ENCODE results near the gene COL1A1.

DNA sequence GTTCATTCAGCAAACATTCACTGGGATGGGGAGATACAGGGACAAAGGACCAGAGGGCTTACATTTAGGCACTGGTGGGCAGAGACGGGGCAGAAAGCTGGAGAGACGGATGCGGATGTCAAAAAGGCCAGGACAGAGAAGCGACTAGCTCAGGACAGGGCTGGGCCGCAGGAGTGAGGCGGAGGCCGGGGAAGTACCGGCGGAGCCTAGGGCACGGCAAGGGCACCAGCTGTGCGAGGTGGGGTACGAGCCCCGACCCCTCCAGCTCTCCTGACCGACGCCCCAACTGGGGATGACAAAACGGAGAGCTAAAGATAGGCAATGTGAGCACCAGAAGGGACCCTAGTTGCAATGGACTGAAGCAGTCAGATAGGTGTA is 39.5 kb downstream of the COL1A1 start:
- TF ChIP-seq, protein P1, sequence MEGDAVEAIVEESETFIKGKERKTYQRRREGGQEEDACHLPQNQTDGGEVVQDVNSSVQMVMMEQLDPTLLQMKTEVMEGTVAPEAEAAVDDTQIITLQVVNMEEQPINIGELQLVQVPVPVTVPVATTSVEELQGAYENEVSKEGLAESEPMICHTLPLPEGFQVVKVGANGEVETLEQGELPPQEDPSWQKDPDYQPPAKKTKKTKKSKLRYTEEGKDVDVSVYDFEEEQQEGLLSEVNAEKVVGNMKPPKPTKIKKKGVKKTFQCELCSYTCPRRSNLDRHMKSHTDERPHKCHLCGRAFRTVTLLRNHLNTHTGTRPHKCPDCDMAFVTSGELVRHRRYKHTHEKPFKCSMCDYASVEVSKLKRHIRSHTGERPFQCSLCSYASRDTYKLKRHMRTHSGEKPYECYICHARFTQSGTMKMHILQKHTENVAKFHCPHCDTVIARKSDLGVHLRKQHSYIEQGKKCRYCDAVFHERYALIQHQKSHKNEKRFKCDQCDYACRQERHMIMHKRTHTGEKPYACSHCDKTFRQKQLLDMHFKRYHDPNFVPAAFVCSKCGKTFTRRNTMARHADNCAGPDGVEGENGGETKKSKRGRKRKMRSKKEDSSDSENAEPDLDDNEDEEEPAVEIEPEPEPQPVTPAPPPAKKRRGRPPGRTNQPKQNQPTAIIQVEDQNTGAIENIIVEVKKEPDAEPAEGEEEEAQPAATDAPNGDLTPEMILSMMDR (IDR thresholded peaks at IDR 0.05; ENCODE audit: insufficient read depth, low read depth, low read length), result no peak
- no peak for TF ChIP-seq EZH2 (IDR thresholded peaks at IDR 0.05; ENCODE audit: insufficient read depth, low read length)
